ENCODE data around the gene FDX1.

FDX1 gene

DNA sequence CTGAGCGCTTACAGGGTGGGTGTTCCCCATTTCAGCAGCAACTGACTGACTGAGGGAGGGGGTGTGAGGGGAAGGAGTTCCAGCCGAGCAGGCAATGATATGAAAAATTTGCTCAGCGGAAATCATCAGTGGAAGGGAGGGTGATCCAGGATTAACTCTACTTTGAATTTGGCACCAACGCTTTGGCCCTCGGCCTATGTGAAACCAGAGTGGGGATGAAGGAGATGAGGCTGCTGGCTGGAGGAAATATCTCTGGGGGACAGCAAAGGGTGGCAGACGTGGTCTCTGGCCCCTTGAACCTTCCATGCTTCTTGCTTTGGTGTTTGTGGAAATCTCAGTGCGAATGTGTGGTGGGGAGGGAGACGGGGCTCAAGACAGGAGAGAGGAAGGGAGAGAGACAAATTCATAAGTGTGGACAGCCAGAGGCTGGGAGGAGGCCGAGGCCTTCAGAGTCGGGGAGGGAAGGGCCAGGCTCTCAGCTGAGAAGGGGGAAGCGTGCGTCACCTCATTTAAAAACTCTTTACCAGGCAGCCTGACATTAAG lies 83.6 kb downstream of the FDX1 start:
- DNase-seq (ENCODE audit: low read depth) = no peak
- Histone ChIP-seq H3K4me1 (ENCODE audit: control insufficient read depth, insufficient read depth, low read length) (peaks cover 24% of the 10 kb centered on the region), H3K9ac (ENCODE audit: low read length) (peak overlapping the region; percentile 55), H3K9me3 (ENCODE audit: control insufficient read depth, low read length) (no peaks in the 10 kb centered on the region), H3K4me3 (ENCODE audit: low read length) (peak overlapping the region; percentile 20), H3K36me3 (ENCODE audit: control insufficient read depth, insufficient read depth, low read length, severe bottlenecking) (no peaks in the 10 kb centered on the region), H3K27me3 (replicated peaks; ENCODE audit: control insufficient read depth, insufficient read depth, low read length) (no peaks in the 10 kb centered on the region)

DNA sequence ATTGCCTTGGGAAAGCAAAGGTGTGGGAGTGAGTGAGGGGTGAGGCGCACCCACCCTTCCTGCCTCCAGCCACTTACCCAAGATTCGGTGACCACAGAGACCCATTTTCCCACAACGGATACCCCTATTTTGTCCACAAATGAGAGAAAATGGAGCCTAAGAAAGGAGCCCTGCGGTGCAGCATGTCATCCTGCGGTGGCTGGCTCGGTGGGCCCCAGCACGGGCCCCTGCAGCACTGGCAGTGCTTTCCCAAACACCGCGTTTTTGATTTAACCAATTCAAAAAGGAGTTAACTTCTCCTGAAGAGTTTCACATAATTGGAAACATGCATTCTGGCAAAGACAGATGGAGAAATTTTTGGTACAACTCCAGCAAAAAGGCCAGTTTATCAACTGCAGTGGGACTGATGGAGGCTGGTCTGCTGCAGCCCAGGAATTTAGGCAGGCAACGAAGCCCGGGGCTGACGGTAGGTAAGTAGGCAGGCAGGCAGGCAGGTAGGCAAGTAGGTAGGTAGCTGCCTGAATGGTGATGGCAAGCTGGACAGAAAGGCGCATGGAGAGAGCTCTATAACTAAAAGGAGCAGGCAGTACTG lies 84.2 kb downstream of the FDX1 start:
- Histone ChIP-seq H3K36me3 (ENCODE audit: control insufficient read depth, insufficient read depth, low read length, severe bottlenecking) (no peaks in the 10 kb centered on the region), H3K9ac (ENCODE audit: low read length) (peak overlapping the region; percentile 55), H3K9me3 (ENCODE audit: control insufficient read depth, low read length) (no peaks in the 10 kb centered on the region), H3K27me3 (replicated peaks; ENCODE audit: control insufficient read depth, insufficient read depth, low read length) (no peaks in the 10 kb centered on the region), H3K4me3 (ENCODE audit: low read length) (peak overlapping the region; percentile 20), H3K4me1 (ENCODE audit: control insufficient read depth, insufficient read depth, low read length) (peaks cover 23% of the 10 kb centered on the region)
- peak; percentile 71 for DNase-seq (ENCODE audit: low read depth)

All from adipocyte (in vitro differentiated cells).